Forelimb muscle (tissue), 1 donor: ENCODE data around the gene KCNV2. TPM values are rescaled to one million over a fixed set of nuclear protein-coding genes. Genes with fewer than 3 reads are reported as not detected.
"Not testable (repeated sequence)": the region's sequence is repeated elsewhere in the genome, so short reads cannot be mapped to it uniquely, and the experiment has no call there.

ENCODE experiments used
- DNase-seq: peaks from one replicate; pipeline ENCODE4 v3.0.0-alpha.2; 2013; ENCODE audit warnings: low read depth
- polyA plus RNA-seq: library from polyadenylated mRNA; unstranded; fragments of 120-200 nt; gene quantifications from one replicate; pipeline ENCODE4 v1.2.1, GENCODE V29; 2013; ENCODE audit not compliant: insufficient read length

Gene KCNV2
- 0.27 TPM for polyA plus RNA-seq

DNA sequence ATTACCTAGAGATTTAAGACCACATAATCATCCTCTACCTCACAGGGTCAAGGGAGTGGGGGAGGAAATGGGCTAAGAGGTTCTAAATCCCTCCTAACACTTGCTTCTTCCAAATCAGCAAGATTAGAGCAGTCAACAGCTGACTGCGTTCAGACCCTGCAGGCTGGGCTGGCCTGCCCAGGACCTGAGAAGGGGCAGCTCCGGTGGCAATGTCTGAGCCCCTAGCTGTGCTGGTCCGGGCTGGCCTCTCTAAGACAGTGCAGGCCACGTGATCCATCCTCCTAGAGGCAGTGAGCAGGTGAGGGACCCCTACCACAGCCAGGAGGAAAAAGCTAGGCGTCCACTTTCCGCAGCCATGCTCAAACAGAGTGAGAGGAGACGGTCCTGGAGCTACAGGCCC lies at the start of gene KCNV2:
KCNV2 (plus strand) TSS at position 126 of the 400 bp plus-strand sequence; CDS start at position 356, 230 bp downstream.
- DNase-seq: no peak

DNA sequence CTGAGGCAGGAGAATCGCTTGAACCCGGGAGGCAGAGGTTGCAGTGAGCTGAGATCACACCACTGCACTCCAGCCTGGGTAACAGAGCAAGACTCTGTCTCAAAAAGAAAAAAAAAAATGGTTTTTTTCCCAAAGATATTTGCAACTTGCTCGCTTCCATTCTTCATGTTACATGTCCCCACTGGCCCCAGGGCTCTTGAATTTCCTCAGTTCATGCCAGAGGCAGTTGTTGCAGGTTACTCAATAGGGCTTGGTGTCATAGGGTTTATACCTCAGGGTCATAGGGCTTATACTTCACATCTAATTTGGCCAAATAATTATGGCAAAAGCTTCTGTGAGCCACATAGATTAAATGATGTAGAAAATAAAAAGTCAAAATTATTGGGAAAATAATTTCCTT lies 44.1 kb upstream of the KCNV2 start:
- no peak for DNase-seq

DNA sequence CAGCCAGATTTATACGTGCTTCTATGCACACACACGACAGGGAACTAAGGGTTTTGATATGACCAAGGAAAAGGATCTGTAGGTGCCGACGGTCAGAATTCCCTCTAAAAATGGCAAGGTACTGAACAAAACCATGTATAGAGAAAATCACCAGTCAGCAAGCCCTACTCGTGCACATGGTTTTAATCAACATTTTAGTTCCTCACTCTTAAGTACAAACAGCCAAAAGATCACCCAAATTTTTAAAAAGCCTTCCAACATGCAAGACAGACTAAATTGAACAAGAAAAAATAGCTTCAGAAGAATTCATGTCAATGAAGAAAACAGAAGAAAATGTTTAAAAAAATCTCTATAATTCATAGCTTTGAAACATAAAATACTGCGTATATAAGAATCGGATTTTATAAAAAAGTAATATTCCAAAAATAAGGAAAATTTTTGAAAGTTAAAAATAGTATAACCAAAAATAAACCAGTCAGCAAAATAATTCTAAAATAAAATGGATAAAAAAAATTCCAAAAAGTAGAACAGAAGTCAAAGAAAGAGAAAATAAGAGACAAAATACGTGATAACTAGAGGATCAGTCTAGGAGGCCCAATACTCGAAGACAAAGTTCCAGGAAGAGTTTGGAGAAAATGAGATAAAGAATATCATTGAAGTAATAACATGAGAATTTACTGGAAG lies 43.0 kb upstream of the KCNV2 start:
- DNase-seq: no peak

DNA sequence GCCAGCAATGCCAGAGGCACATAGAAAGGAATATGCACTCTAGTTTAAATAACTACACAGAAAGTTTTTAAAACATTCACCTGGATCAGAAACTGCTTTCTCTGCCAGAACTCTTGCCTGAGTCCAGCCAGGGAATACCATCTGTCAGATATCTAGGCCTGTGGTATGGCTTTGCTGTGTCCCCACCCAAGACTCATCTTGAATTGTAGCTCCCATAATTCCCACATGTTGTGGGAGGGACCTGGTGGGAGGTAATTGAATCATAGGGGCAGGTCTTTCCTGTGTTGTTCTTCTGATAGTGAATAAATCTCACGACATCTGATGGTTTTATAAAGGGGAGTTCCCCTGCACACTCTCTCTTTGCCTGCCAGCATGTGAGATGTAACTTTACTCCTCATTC lies 41.5 kb upstream of the KCNV2 start:
- DNase-seq: no peak

DNA sequence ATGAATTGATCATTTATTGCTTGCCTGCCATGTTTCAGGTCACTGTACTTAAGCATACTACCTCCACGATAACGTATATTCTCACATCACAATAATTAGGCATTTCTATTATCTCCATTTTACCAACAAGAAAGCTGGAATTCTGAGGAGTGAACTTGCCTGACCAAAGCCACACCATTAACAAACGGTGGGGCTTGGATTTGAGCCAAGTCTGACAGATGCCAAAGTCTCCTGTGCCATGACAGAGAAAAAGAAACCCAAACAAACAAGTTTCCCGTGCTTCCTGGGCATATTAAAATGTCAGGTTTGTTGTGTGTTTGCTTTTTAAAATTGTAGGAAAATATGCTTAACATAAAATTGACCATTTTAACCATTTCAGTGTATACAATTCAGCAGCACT lies 40.8 kb upstream of the KCNV2 start:
- no peak for DNase-seq

DNA sequence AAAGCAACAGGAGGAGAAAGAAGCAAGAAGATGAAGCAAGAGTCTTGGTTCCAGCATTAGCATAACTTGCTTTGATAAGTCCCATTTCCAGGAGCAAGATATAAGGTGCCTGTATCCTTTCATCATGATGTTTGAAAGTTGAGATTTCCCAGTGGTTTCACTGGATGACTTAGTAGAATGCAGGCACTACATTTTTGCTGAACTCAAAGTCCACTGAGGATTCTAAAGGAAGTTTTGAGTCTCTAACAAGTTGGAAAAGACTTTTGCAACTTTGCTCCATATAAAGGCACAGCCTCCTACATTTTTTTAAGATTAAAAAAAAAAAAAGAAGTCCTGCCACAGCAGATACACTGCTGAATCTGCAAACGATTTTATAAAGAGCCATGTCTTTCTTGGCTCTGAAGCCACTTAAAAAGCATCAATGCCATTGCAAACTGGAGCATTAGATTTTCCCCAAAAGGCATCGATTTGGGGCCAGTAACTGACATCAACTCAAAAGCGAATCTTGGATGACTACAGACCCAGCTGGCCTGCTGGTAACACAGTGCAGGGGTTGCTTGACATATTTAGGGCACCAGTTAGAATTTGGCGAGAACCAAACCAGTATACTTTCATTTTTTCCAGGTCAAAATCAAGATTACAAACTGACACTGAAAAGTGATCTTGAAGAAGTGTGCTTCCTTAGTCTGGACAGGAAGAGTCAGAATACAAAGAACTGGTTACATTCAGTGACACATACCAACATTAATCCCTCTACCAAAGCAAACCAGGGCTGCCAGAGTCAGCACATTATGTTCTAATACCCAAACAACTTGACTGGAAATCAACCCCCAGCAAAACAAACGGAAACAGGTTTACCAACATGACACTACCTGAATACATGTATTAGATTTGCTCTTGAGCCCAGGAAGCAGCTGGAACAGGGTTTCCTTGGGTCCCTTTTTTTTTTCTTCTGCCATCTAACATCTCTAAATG lies 39.1 kb upstream of the KCNV2 start:
- DNase-seq: no peak

DNA sequence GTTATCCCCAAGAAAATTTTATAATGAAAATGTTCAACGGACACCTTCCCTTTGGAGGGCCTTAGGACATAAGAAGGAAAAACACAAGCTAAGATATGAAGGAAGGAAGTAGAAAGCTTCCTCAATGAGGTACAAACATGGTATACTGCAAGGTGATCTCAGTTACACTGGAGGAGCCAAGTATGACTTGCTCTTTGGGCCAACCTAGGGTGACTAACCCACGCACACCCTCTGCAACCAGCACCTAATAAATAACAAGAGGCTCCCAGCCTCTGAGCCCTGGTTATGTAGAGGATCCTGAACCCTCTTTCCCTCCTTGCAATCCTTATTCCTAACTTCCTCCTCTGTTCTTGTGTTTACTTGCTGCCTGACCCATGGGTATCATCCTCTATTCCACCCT lies 38.3 kb upstream of the KCNV2 start:
- DNase-seq: no peak

DNA sequence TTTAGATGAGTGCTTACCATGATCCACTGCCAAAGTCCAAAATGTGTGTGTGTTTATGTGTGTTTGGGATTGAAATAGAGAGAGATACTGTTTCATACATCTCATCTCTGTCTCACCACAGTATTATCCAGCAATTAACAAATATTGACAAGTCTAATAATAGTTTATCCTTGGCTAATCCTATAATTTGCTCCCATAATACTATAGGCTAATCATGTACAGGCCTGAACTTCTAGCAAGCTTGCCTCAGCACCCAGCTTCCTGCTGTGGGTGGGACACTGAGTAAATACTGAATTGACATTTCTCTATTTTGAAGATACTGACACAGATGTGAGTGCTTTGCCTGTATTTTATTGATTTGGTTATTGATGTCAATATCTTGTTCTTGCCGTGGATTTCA lies 35.3 kb upstream of the KCNV2 start:
- no peak for DNase-seq

DNA sequence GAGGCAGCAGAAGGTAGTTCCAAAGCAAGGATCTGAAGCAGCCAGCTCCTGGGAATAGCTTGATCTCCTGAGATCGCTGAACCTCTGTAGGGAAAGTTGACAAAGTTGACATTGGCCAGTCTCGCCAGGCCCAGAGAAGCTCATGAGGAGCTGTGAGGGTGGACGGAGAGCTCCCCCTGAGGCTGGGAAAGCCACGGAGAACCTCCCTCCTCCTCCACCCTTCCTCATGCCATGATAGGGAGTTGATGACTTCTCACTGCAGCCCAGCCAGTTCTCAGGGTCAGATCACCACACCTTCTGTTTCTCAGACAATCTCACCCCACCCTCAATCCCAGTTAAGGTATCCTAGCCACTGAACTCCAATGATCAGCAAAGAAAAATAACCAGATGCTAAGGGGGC lies 30.4 kb upstream of the KCNV2 start:
- no peak for DNase-seq

DNA sequence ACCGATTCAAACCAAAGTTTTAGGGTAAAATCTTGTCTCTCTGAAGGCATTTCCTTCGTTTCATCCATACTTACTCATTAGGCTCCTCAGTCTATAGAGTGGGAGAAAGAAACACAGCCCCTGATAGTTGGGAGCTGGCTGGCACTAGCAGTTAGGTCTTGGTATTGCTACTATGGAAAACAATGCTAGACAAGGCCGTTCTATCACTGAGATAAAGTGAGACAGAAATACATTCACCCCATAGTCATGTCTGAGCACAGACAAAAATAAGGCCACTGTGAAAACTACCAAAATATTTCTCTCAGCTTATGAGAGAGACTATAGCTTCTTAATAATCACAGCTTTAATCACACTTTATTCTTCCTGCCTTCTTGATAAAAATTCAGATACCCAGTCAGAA lies 28.7 kb upstream of the KCNV2 start:
- no peak for DNase-seq

DNA sequence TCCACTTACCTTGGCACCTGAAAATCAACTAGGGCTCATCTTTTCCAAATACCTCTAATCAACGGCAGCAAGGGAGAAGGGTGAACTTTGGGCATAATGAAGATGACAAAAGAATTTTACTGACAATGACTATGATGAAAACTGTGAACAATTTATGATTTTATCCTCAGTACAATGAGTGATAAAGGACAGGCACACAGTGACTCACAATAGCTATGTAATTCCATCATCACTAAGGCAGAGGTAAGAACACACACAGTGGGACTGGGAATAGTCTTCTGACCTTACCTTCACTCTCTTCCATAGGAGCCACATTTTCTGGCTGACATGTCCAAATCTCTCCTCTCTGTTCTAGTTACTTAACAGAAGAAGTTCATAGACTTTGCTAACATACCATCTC lies 26.1 kb upstream of the KCNV2 start:
- DNase-seq: no peak

DNA sequence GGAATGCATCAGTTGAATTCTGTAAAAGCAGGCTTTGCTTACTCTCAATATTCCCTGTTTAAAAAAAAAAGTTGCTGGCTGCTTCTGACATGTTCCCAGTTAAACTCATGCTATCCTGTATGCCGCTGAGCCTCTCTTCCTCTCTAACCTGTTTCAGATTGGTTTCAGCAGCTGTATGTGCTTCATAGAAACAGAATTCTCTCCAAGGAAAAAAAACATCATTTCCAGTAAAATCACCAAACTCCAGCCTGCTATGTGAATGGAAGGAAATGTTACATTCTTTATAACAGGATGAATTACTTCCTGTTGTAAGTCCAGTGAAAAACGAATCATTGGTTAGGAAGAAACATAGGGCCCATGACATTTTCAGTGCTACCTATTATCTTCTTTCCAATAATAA lies 25.7 kb upstream of the KCNV2 start:
- no peak for DNase-seq

DNA sequence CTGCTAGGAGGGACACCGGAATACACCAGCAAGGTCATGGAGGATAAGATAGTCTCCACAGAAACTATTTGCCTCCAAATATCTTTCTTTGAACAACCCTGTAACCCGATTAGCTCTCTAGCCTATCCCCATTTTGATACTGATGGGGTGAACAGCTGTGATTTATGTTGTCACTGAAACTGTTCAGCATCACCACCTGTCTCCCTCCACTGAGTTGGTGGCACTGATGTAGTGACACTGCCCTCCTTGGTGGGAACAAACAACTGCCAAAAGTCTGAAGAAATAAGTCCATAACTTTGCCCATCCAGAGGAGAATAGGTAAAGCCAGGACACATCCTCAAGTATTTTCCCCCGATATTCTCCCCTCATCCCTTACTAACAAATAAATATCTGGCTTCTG lies 24.3 kb upstream of the KCNV2 start:
- no peak for DNase-seq

DNA sequence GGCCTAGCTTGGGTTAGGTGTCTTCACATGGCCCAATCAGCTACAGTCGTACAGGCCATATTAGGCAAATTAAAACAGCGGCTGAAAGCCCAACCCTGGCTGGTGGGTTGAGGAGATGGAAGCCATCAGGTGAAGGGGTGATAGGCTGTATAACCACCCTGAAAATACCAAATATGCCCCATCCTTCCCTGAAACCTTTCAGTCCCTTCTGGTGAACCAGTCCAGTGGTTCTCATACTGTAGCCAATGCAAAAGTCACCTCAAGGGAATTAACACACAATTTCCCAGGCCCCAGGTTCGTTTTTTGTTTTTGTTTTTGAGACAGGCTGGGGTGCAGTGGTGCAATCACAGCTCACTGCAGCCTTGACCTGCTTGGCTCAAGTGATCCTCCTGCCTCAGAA lies 19.8 kb upstream of the KCNV2 start:
- DNase-seq: no peak

DNA sequence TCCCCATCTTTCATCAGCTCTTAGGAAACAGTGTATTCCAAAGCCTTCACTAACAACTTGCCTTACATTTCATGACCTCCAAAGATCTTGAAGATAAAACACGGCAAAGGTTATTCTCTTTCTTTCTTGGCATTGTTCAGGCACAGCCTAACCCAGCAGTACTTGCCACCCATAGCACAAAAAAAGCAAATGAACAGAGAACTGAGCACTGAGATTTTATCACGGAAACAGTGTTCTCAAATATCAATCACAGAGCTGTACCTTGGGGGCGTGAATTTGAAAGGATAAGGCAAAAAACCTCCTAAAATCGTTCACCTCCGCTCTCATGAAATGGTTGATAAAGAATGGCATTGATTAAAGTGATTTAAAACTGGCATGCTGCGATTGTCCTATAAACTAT lies 16.9 kb upstream of the KCNV2 start:
- no peak for DNase-seq

DNA sequence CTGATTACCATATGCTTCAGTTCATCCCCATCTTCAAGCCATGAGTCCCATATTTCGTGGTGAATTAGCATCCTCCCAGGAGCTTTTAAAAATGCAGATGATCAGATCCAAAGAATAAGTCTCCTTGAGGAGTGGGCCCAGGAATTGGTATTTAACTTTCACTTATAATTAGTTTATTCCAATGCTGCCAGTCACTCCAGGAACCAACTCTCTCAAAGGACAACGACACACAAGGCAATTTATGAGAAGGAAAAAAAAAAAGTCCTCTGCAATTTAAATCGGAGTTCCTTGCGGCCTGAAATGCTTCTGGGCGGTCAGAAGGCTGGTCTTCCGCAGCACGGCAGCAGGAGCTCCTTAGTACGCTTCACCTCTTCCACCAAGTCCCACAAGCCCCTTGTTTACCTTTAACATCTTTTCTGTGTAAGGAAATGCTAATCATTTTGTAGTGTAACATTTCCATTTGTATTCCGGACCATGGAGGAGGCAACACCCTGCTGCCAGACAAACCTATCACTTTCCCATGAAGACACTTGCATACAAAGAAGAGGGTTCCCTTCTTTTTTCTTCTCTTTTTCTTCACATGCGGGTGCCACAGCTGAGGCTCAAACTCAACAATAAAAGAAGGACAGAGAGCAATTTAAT lies 16.3 kb upstream of the KCNV2 start:
- no peak for DNase-seq

DNA sequence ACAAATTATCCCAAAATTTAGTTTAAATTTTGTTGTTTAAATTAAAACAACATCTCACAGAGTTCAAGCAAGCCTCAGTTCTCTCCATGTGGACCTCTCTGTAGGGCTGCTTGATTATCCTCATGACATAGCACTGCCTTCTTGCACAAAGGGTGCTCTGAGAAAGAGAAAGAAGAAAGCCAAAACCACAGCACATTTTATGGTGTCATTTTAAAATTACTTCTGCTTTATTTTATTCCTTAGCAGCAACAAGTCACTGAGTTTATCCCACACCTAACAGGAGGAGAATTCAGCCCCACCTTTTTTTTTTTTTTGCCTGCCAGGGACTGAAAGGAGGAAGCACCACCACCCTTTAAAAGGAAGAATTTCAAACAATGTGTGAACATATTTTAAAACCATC lies 12.8 kb upstream of the KCNV2 start:
- no peak for DNase-seq

DNA sequence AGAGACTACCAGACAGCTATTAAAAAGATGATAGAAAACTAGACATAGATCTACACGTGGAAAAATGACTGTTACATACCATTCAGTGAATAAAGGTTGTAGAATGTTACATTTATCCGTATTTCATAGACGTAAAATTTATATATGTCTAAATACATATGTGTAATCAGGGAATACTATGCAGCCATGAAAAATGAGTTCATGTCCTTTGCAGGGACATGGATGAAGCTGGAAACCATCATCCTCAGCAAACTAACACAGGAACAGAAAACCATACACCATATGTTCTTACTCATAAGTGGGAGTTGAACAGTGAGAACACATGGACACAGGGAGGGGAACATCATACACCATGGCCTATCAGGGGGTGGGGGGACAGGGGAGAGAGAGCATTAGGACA lies 10.1 kb upstream of the KCNV2 start:
- DNase-seq: not testable (repeated sequence)

DNA sequence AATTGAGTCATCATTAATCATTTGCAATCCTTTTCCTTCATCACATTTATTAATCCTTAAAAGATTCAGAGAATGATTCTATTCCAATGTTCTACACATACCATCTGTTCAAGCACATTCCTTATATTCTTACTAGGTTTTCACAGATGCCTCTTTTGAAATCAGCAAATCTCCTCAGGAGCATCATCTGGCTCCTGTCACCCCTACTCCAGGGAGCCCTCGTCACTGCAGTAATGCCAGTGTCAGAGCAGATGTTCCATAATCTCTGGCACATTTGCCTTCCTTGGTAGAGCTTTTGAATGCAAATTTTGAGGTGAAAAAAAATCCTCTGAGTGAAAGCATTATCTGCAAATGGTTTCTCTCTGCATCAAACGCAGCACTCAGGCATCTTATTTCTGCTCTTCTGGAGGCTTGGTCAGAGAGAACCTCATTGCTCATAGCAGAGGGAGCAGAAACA lies 7.6 kb upstream of the KCNV2 start:
- DNase-seq: no peak

DNA sequence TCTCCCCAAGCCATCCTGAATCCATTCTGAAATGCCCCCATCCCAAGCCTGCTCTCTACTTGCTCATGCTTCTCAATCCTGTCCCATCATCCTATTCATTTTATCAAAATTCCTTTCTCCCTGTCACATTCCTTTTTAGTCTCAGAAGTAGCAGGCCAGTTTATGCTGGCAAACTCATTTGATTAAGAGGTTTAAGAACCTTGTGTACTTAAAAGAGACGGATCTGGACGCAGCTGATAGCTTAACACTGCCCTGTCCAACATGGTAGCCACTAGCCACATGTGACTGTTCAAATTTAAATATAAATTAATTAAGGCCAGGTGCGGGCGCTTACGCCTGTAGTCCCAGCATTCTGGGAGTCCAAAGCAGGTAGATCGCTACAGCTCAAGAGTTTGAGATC lies 5.6 kb upstream of the KCNV2 start:
- DNase-seq: no peak

DNA sequence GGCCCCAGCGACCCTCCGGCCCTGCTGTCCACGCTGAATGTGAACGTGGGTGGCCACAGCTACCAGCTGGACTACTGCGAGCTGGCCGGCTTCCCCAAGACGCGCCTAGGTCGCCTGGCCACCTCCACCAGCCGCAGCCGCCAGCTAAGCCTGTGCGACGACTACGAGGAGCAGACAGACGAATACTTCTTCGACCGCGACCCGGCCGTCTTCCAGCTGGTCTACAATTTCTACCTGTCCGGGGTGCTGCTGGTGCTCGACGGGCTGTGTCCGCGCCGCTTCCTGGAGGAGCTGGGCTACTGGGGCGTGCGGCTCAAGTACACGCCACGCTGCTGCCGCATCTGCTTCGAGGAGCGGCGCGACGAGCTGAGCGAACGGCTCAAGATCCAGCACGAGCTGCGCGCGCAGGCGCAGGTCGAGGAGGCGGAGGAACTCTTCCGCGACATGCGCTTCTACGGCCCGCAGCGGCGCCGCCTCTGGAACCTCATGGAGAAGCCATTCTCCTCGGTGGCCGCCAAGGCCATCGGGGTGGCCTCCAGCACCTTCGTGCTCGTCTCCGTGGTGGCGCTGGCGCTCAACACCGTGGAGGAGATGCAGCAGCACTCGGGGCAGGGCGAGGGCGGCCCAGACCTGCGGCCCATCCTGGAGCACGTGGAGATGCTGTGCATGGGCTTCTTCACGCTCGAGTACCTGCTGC lies 839 bp downstream of the KCNV2 start:
- no peak for DNase-seq

DNA sequence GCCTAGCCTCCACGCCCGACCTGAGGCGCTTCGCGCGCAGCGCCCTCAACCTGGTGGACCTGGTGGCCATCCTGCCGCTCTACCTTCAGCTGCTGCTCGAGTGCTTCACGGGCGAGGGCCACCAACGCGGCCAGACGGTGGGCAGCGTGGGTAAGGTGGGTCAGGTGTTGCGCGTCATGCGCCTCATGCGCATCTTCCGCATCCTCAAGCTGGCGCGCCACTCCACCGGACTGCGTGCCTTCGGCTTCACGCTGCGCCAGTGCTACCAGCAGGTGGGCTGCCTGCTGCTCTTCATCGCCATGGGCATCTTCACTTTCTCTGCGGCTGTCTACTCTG lies 1.4 kb downstream of the KCNV2 start:
- DNase-seq: no peak
